ACHN (cell line): ENCODE measurements around the gene TTC27.
"Not testable (repeated sequence)": the region's sequence is repeated elsewhere in the genome, so short reads cannot be mapped to it uniquely, and the experiment has no call there.

Source experiments
- DNase-seq: peaks from one replicate; pipeline ENCODE4 v3.0.0-alpha.2; 2015
- in situ Hi-C: cut with HindIII; loops from 2 replicates; pipeline ENCODE4 v1.10.0; 2017; ENCODE audit warnings: low sequenced_read_pairs, low pct_ligation_motif_present, low pct_unique_long_range_greater_than_20kb

TTC27 gene

DNA sequence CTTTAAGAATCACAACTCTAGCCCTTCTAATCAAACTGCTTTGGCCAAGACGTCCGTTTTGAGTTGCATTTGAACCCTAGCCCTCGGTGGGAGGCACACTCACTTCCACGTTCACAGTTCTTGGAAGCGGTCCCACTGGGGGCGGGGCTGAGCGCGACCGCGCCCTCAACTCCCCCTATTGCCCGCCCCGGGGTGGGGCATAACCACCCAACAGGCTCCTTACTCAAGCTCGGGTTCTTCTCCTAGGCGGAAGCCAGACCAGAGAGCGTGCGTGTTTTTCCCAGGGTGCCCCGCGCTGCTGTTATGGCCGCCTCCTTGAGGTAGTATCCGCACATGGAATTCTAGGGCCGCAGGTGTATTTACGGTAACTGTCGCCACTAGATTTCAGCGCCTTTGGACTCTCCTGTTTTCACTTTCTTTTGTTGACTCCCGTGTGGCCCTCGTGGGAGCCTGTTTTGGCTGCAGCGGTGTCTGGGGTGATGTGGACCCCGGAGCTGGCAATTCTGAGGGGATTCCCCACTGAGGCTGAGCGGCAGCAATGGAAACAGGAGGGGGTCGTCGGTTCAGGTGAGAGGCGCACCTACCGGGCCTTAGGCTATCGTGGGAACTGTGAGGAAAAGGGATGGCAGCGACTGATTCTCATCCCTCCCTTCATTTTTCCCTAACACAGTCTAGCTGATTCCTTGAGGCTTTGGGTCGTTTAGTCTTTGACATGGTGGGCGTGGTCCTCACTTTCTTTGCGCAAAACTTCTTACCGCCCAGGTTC lies at the start of gene TTC27:
TSS of gene TTC27 (plus strand) at position 237 of the 766 bp plus-strand sequence. CDS start at position 480, 243 bp downstream.
- peak; percentile 98 for DNase-seq

DNA sequence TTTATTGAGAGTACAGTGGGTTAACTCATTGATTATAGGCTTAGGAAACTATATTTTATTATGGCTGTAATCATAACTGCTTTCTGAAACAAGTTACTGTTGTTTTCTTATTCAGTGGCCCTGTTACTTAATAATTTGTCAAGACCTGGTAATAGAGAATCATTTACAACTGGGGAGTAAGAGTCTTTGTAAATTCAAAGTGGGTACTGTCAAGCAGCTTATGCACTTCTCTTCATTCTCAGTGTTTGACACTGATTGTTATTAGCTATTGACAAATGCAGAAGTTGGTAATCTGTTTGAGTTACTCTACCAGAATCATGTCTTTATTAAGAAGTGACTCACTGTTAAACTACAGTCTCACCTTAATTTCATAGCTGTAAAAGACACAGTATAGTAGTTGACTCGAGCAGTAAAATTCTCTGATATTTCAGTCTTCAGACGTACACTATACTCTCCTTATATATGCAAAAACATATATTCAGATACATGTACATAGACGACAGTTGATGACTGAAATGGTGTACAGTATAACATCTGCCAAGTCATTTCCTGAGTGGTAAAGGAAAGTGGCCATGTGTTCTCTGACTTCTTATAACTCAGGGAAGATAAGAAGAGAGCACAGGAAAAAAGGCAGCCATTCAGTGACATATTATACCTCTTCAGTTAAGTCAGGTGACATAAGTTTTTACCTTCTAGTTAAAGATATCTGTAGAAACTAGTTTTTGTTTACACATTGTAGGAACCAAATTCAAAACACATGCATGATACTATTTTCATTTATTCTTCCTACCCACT lies 36.0 kb upstream of the TTC27 start:
- DNase-seq = no peak
- in situ Hi-C loops = no loop called here

More for the DNA sequence above, at the start of gene TTC27:
- in situ Hi-C loops = no loop called here

DNA sequence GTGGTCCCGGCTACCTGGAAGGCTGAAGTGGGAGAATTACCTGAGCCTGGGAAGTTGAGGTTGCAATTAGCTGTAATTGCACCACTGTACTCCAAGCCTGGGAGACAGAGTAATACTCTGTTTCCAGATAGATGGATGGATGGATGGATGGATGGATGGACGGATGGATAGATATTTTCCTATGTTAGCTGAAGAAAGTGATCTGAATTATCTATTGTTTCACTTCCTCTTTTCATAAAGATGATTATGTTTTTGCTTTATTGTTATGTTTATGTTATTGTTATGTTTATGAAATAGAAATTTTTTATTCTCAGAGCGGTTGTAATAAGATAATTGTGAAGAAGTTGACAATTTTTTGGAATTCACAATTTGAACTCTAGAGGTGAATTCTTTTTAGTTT lies 33.3 kb upstream of the TTC27 start:
- in situ Hi-C loops = no loop called here
- DNase-seq = no peak

DNA sequence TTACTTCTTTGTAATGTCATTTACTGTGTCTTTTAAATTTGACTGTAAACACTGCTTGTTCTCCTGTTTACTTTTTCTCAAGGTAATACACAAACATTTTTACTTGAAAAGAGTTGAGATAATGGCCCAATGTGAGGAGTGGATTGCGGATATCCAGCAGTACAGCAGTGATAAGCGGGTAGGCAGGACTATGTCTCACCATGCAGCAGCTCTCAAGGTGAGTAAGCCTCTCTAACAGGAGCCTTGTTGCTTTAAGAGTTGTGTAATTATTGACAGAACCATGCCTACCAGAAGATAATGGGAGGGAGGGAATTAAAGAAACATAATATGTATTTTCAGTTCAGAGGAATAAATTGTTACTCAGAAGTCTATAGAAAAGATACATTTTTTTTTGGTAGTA lies 16.5 kb upstream of the TTC27 start:
- DNase-seq = peak; percentile 24
- in situ Hi-C loops = no loop called here

DNA sequence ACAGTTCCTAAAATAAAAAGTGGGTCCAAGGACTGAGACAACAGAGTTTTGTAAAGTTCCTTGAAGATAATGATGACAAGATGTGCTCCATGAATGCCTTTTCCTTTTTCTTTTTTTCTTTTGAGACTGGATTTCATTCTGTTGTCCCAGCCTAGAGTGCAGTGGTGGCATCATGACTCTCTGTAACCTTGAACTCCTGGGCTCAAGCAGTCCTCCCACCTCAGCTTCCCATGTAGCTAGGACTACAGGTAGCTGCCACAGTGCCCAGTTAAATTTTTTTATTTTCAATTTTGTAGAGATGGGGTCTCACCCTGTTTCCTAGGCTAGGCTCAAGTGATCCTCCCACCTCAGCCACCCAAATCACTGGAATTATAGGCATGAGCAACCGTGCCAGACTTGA lies 16.1 kb upstream of the TTC27 start:
- in situ Hi-C loops = no loop called here
- DNase-seq = no peak

DNA sequence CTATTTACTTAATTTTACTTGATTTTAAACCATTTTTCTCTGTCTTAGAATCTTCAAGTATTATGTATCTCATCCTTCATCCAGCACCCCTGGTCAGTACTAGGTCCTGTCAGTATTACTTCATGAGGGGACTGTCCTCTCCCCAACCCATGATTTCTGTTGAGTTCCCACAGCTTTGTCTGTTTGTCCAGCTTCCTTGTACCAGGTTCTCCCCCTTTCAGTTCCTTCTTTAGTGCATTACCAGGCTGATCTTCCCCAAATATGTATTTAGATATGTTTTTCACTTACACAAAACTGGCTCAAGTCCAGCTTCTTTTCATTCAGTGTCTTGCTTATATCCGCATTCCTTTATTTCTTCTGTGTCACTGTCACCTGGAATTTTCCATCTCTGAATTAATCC lies 13.8 kb upstream of the TTC27 start:
- no peak for DNase-seq
- in situ Hi-C loops = no loop called here

DNA sequence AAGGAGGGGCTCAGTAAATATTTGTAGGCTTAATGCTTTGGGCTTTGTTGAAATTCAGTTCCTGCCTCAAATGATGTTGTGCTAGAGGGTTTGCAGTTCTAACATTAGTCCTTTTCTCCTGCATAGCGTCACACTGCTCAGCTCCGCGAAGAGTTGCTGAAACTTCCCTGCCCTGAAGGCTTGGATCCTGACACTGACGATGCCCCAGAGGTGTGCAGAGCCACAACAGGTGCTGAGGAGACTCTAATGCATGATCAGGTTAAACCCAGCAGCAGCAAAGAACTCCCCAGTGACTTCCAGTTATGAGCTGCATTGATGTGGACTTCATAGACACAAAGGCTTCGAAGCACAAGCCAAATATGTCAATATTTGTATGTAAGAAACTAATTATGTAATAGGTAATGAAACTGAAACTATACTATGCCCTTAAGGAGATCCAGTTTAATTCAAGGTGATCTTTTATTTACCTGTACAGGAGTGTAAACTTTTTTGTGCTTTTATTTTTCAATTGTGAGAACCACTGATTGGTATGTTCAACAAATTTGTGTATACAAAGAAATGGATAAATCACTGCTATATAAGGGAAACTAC lies 10.2 kb upstream of the TTC27 start:
- in situ Hi-C loops = no loop called here
- no peak for DNase-seq

DNA sequence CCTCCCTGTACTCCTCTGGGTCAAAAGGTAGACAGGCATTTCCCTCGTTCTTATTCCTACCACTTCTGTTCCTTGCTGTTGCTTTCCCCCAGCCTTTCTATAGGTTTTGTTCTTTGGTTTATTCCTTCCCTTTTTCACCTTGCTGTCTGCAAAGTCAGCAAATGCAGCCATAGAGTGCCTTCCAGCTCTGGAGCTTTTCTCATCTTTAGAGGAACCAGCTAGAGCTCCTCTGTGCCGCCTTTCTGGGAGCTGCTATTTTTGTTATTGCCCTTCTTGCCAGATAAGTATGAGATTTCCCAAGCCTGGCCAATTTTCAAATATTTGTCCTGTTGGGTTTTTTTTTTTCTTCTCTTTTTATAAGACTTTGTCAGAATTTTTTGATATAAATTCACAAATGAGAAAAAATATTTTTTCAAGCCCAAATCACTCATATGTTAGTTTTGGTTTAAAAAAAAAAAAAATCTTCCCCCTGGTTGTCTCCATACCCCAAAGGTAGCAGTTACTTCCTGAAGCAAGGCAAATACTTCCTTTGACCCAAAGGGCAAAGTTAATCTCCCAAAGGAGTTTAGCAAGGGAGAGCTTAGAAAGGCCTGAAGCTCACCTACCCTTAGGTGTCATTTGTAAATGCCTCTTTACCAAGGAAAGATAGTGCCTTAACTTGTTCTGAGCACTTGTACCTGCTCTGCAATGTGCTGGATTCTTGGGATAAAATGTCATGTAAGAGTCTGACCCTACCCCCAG lies 5.1 kb upstream of the TTC27 start:
- DNase-seq = no peak
- in situ Hi-C loops = no loop called here

DNA sequence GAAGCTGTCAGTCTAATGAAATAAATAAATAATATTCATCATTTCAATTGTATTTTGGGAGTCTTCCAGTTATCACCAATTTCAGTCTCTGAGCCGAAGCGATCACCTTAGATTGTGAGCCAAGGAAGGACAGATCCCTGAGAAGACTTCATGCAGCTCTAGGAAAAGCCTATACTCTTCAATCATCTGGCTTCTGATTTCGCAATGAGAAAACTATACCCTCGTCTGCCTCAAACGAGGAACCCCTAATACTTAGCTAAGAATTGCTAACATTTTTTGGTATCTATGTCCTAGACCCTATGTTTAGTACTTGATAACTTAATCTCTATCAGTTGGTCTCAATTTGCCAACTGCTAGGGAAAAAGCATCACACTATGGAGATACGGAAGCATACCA lies 4.5 kb upstream of the TTC27 start:
- in situ Hi-C loops = no loop called here
- DNase-seq = no peak

DNA sequence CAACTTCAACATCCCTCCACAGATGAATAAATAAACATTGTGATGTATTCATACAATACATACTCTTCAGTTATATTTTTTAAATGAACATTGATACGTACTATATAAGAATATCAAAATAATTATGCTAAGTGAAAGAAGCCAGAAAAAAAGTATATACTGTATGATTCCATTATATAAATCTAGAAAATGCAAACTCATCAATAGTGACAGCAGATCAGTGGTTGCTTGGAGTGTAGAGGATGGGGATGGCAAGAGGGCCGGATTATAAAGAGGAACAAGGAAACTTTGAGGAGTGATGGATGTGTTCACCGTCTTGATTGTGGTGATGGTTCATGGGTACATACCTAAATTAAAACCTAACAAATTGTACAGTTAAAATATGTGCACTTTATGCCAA lies 3.0 kb upstream of the TTC27 start:
- no peak for DNase-seq
- in situ Hi-C loops = no loop called here

DNA sequence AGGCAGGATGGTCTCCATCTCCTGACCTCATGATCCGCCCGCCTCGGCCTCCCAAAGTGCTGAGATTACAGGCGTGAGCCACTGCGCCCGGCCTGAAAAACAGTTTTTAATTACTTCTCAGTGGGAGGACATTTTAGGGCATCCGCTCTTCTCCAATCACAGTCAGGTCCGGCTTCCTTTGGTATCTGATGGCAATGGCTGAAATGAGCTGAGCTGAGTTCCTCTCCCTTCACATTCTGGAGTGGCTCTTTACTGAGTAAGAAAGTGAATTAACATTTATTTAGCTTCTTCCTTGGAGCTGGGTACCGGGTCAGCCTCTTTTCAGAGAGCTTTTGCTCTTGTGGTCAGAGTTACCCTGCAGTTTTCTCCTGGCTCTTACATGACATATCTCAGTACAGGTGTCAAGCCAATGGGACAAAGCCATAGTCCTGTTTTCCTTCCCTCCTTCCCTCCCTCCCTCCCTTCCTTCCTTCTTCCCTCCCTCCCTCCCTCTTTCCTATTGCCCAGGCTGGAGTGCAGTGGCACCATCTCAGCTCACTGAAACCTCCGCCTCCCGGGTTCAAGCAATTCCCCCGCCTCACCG lies 1.1 kb upstream of the TTC27 start:
- no peak for DNase-seq
- in situ Hi-C loops = no loop called here

DNA sequence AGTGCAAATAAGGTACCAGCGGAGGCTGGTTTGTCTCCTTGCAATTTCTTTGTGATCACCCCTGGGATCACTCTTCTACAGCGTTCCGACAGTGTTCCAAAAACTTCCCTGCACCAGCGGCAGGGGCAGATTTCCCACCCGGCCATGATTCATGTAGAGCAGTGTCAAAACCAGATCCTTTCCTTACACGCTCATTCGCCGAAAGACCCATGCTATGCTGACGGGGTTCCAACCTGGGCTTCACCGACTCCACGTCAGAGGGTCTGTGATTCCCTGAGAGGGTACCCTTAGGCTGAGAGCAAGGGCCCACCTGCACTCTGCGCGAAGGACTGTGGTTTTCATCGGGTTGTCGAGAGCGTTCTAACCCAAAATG lies 423 bp upstream of the TTC27 start:
- peak; percentile 77 for DNase-seq
- in situ Hi-C loops = no loop called here

DNA sequence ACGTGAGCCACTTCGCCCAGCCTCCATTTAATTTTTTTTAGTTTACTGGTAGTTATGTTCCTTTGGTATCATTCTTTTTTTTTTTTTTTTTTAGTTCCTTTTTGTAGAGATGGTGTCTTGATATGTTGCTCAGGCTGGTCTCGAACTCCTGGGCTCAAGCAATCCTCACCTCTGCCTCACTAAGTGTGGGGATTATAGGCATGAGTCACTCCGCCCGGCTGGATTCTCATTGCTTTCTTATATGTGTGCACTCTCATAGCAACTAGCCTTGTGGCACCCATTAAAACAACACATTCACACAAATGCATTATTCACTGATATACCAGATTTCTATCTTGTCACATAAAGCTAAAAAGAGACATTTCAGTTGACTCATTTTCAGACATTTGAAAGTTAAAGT lies 4.2 kb downstream of the TTC27 start:
- in situ Hi-C loops = no loop called here
- peak; percentile 50 for DNase-seq

DNA sequence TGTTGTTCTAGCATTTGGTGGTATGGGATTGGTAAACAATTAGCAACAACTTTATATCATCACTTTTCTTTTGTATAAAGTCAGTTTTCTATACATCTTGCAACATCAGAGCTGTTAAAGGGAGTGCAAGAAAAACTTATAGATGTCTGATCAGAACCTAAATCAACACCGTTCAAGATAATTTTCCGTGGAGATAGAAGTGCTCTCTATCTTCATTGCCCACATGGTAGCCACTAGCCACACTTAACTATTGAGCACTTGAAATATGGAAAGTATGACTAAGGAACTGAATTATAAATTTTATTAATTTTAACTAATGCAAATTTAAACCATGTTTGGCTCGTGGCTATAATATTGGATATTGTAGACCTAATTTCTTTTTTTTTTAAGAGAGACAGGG lies 5.2 kb downstream of the TTC27 start:
- in situ Hi-C loops = no loop called here
- no peak for DNase-seq

DNA sequence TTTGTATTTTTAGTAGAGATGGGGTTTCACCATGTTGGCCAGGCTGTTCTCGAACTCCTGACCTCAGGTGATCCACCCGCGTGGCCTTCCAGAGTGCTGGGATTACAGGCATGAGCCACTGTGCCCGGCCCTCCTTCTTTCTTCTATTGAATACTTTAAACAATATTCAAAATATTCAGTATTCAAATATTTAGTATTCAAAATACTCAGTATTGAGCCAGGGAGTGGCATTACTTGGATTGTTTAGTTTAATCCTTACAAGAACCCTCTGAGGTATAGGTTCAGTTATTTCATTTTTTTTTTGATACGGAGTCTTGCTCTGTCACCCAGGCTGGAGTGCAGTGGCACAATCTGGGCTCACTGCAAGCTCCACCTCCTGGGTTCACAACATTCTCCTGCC lies 10.7 kb downstream of the TTC27 start:
- DNase-seq, in situ Hi-C loops: not testable (repeated sequence)

DNA sequence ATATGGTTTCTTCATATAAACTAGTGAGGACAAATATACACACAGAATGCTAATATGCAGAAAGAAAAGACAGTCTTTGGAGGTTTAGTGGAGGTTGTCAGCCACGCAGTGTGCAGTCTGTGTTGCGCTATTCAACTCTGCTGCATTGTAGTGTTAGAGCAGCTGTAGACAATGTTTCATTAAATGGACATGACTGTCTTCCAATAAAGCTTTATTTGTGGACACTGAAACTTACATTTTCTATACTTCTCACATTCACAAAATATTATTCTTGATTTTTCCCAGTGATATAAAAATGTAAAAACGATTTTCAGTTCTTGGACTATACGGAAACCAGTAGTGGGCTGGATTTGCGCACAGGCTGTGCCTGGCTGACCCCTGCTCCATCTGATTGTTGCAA lies 13.3 kb downstream of the TTC27 start:
- in situ Hi-C loops = no loop called here
- DNase-seq = no peak

DNA sequence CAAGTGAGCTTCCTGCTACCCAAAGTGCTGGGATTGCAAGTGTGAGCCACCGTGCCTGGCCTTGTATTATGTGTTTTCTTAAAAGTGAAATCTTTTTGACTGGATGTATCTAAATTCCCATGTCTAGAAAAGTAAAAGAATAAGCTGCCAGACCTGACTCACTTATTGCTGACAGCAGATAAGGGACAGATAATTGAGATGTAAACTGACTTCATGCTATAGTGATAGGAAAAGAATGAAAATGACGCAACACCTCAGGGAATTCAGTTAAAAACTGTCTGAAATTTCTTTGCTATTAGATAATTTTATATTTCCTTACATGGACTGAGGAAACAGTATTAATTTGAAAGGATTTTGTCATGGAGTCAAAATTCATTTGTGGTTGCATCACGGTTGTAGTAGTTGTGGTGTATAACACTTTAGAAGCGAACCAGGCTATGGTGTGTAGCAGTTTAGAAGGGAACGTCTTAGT lies 19.4 kb downstream of the TTC27 start:
- in situ Hi-C loops = no loop called here
- no peak for DNase-seq

DNA sequence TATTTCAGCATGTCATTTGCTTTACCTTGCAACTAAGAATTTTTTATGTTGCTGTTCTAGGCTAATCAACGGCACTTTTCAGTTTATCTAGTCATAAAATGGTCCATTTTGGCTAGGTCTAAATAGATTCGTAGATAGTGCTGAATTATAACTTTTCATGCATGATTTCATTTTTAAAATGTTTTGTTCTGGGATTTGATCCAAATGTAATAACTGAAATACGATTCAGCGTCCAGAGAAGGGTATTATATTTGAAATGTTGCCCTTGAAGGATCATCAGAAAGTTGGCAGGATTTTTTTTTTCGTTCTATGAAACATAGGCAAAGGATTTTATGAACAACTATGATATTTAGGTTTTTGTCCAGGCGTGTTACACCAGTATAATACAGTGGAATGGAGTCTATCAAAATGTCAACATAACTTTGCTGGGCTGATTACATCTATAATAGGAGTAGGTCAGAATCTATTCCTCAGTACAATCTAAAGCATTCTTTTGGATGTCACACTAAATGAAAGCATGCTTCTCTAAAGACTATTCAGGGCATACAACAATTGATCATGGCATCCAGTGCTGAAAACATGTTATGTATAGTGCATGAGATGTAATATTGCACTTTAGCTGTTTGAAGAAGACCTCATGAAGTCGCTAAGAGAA lies 24.8 kb downstream of the TTC27 start:
- in situ Hi-C loops = no loop called here
- no peak for DNase-seq
